PC-9 (cell line): Measurements from ENCODE around the gene AQP1.

Experiments
- EZH2 ChIP-seq: fragments of 200-600 bp; sonication (generic); IDR thresholded peaks from 2 replicates; pipeline ENCODE4 v1.8.0; 2017; ENCODE audit warnings: antibody characterized with exemption, low read depth
- TF ChIP-seq, protein P1 (sequence below): fragments of 200-600 bp; sonication (generic); conservative IDR thresholded peaks from 2 replicates; pipeline ENCODE4 v1.6.1; 2017; ENCODE audit warnings: mixed run types, antibody characterized with exemption, mild to moderate bottlenecking, moderate library complexity

DNA sequence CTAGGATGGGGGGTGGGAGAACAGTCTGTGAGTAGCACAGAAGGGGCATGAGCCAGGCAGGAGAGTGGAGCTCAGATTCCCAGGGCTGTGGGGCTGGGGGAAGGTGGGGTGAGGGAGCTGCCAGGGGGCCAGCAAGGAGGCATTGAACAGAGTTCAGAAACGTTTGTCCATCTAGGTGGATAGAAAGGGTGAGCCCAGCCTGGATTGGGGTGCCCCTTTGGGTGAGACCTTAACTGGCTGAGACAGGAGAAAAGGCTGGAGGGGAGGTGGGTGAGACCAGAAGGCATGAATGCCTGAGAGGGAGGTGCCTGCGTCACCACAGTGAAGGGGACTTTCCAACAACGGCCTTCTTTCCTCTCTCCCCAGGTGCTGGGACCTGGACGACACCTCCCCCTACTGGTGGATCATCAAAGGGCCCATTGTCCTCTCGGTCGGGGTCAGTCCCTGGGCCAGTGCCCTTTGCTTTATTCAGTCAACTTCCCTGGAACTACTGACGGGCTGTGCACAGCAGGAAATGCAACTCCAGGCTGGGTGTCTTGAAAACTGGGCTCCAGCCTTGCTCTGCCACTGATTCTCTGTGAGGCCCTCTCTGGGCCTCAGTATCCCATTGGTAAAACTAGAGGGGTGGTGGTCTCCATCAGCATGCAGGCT lies 63.1 kb downstream of the AQP1 start:
- TF ChIP-seq, protein P1, sequence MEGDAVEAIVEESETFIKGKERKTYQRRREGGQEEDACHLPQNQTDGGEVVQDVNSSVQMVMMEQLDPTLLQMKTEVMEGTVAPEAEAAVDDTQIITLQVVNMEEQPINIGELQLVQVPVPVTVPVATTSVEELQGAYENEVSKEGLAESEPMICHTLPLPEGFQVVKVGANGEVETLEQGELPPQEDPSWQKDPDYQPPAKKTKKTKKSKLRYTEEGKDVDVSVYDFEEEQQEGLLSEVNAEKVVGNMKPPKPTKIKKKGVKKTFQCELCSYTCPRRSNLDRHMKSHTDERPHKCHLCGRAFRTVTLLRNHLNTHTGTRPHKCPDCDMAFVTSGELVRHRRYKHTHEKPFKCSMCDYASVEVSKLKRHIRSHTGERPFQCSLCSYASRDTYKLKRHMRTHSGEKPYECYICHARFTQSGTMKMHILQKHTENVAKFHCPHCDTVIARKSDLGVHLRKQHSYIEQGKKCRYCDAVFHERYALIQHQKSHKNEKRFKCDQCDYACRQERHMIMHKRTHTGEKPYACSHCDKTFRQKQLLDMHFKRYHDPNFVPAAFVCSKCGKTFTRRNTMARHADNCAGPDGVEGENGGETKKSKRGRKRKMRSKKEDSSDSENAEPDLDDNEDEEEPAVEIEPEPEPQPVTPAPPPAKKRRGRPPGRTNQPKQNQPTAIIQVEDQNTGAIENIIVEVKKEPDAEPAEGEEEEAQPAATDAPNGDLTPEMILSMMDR: peak; percentile 88
- no peak for TF ChIP-seq EZH2
